CD4-positive, alpha-beta T cell treated with Interleukin-4 for 1 hour (primary cell): ENCODE data around the gene CIT.
"Not testable (repeated sequence)": the region's sequence is repeated elsewhere in the genome, so short reads cannot be mapped to it uniquely, and the experiment has no call there.

Experiments
- DNase-seq, 2 donors: peaks; one replicate each; pipeline ENCODE4 v3.0.0-alpha.2; 2020 to 2022

The CIT gene, protein sequence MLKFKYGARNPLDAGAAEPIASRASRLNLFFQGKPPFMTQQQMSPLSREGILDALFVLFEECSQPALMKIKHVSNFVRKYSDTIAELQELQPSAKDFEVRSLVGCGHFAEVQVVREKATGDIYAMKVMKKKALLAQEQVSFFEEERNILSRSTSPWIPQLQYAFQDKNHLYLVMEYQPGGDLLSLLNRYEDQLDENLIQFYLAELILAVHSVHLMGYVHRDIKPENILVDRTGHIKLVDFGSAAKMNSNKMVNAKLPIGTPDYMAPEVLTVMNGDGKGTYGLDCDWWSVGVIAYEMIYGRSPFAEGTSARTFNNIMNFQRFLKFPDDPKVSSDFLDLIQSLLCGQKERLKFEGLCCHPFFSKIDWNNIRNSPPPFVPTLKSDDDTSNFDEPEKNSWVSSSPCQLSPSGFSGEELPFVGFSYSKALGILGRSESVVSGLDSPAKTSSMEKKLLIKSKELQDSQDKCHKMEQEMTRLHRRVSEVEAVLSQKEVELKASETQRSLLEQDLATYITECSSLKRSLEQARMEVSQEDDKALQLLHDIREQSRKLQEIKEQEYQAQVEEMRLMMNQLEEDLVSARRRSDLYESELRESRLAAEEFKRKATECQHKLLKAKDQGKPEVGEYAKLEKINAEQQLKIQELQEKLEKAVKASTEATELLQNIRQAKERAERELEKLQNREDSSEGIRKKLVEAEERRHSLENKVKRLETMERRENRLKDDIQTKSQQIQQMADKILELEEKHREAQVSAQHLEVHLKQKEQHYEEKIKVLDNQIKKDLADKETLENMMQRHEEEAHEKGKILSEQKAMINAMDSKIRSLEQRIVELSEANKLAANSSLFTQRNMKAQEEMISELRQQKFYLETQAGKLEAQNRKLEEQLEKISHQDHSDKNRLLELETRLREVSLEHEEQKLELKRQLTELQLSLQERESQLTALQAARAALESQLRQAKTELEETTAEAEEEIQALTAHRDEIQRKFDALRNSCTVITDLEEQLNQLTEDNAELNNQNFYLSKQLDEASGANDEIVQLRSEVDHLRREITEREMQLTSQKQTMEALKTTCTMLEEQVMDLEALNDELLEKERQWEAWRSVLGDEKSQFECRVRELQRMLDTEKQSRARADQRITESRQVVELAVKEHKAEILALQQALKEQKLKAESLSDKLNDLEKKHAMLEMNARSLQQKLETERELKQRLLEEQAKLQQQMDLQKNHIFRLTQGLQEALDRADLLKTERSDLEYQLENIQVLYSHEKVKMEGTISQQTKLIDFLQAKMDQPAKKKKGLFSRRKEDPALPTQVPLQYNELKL (N-terminal part only)

DNA sequence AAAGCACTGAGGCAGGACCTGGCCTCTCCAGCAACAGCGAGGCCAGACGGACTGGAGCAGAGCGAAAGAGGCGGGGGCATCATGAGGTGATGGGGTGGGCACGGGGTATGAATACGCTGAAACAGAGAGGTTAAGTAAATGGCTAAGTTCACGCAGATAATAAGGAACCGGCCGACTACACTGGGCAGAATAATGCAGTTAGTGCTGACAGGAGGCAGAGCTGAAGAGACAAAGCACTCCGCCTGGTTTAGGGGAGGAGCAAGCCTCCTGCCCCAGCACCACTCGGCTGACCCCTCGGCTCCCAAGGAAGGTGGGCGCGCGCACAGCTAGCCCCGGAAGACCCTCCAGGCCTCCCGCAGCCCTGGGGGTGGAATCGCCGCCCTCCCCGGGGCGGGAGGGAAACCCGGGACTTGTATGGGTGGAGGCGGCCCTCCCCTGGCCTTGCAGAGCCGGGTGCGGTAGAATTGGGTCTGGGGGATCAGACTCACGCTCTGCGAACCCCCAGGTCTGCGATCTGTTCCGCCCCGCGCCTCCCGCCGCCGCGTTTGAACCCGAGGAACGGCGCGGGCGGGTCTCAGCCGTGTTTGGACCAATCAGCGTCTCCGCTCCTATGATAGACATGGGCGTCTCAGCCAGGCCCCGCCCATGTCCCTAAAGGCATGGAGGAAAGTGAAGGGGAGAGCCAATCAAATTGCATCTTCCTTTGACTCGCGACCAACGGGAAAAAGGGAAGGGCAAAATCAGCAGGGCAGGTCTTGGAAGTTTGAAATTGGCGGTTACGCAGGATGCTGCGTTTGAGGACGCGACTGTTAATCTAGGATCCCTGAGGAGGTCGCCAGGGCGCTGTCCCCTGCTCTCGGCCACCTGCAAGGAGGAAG is at the start of gene CIT:
Gene CIT, minus strand, starts transcription at position 560 of the 878 bp plus-strand sequence. CDS start 1,152 bp downstream, outside the sequence.
- DNase-seq = peak; percentile 91 to 92

DNA sequence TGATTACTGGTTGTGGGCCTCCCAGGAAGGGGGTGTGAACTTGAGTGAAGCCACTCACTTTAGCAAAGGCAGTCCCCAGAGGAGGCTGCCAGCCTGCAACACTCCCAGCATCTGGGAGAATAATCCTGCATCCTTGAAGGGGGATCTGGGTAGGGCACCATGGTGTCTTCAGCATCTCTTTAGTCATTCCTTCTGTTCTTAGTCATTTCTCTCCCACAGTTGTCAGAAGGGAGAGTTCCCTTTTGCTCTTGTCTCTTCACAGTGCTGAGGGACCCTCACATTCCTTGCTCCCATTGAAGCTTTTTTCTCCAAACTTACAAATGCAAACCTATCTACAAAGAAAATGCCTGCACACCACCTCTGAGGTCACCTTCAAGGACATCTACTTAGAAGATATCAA is 48.1 kb upstream of the CIT start:
- DNase-seq = no peak

DNA sequence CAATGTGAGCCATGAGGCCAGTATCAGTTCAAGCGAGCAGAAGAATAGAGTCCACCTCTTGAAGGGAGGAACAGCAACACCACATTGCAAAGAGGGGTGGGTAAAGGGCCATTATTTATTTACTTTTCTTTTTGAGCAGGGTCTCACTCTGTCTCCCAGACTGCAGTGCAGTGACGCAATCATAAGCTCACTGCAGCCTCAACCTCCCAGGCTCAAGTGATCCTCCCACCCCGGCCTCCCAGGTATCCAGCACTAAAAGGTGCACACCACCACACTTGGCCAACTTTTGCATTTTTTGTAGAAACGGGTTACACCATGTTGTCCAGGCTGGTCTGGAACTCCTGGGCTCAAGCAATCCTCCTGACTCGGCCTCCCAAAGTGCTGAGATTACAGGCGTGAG is 42.9 kb upstream of the CIT start:
- no peak for DNase-seq

DNA sequence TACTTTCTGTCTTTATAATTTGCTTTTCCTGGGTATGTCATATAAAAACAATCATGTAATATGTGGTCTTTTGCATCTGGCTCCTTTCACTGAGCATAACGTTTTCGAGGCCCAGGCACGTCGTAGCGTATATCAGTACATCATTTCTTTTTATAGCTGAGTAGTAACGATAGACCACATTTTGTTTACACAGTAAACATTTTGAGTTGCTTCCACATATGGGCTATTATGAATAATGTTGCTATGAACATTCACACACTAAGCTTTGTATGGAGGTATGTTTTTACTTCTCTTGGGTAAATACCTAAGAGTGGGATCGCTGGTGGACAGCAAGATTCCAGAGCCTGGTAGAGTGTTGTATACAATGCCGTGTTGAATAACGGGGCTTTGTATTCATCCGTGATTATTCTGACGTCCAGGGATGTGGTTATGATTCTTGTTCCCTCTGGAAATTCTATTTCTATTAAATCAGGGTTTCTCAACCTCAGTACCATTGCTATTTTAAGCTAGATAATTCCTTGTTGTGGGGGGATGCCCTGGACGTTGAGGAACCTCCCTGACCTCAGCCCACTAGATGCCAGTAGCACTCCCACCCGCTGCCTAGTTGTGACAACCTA is 38.9 kb upstream of the CIT start:
- no peak for DNase-seq

DNA sequence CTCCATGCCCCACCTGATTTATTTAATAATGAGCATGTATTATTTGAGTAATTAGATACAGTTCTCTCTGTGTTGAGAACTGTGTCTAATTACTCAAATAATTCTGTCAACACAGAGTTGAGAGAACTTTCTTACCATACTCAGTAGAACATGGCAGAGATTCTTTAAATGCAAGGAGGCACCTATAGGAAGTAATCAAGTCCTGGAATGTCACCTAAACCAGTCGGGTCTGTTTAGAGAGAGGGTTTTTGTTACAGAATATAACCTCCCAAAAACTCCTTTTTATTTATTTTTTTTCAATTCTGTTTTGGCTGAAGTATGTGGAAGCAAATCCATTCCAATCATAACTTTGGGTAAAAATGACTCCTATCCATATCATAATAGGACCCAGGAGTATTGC is 37.5 kb upstream of the CIT start:
- no peak for DNase-seq

DNA sequence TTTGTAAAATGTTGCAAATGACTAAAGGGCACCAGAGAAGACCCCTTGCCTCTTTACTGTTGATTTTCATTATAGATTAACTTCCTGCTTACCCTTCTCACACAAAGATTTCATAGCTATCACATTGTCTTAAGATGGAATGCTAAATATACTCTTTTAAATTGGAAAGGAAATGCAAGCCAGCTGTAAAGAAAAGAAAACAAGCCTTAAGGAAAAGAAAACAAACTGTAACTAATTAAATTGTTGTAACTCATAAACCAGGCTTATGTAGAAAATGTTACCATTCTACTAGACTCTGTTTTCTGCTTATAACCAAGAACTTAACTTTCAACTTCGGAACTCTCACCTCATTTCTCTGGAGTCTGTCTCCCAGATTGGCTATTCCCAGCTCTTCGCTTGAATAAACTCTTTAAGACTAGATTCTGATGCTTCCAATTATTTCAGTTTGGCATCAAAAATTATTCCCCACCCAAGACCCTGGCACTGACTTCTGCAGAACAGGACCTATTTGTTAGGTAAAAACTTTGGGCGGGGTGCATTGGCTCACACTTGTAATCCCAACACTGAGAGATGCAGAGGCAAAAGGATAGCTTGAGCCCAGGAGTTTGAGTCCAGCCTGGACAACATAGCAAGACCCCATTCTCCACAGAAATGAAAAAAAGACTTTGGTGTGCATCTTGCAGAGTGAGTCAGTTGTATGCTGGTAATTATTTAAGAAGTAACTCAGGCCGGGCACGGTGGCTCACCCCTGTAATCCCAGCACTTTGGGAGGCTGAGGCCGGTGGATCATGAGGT is 36.6 kb upstream of the CIT start:
- DNase-seq = no peak

DNA sequence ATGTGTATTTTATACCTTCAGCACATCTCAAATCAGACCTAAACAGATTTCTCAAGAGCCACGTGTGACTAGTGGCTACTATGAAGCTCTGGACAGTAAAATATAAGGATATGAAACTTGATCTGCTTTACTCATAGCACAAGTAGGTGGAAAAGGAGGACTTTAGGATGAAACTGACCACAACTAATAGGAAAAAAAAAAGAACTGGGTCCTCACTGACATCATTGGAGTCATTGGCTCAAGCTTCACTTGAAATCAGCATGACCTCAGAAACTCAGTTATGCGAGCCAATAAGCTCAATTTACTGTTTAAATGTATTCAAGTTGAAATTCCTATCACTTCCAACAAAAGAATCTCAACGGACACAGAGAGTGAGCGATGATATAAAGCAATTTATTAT is 34.1 kb upstream of the CIT start:
- DNase-seq = no peak

DNA sequence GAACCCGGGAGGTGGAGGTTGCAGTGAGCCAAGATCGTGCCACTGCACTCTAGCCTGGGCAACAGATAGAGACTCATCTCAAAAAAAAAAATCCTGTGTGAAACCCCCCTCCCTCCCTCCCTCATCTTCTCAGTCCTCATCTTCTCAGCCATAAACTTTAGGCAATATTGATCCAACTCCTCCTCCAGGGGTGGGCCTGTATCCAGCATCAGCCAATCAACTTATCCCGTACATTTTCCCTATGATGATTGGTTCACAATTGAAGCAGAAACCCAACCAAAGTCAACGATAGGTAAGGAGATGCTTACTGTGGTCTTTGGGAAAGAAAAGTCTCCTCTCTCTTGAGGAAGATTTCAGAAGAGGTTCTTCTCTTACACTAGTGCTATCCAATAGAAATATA is 33.5 kb upstream of the CIT start:
- no peak for DNase-seq

DNA sequence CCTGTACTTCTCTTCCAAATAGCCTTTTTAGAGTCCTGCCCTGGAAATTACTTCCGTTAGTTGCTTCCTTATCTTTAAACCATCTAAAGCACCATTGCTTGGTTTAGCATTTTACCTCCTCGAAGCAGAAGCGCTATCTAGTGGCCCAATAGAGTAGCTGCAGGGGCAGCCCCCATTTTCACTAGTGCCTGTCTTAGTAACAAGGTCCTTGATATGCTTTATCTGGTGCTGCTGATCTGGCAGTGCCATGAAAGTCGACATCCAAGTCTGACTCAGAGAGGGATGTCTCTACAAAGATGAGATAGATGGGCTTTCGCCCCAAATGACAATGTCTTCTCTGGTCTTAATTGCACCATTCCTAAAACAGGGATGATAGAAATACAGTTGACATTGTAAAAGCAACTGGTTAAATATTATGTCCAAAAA is 25.0 kb upstream of the CIT start:
- DNase-seq = peak; percentile 68 to 76

DNA sequence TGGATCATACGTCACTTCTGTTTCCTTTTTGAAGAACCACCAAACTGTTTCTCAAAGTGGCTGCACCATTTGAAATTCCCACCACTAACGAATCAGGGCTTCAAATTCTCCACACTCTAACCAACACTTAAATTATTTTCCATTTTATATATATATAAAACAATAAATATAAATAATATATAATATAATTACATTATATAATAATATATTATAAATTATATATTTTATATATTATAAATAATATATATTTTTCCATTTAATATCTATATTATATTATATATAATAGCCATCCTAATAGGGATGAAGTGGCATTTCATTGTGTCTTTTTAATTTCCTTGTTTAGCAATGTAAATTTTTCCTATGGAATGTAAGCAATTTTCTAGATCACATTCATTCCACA is 24.6 kb upstream of the CIT start:
- DNase-seq = no peak

DNA sequence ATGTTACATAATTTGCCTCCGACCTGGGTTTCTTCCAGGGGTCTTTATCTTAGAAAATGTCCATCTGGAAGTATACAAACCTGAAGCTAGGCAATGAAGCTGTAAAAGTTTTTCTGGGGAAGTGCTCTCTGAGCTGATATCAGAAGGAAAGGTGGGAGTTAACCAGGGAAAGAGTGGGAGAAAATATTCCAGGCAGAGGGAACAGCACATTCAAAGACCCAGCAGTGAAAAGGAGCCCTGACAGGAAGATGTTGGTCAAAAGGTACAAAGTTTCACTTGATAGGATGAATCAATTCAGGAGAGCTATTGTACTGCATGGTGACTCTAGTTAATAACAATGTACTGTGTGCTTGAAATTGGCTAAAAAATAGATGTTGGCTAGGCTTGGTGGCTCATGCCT is 17.8 kb upstream of the CIT start:
- no peak for DNase-seq

DNA sequence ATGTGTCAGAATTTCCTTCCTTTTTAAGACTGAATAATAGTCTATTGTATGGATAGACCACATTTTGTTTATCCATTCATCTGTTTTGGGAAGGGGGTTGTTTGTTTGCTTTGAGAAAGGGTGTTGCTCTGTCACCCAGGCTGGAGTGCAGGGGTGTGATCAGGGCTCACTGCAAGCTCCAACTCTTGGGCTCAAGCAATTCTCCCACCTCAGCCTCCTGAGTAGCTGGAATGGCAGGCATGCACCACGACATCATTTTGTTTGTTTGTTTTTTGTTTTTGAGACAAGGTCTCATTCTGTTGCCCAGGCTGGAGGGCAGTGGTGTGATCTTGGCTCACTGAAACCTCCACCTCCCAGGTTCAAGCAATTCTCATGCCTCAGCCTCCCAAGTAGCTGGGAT is 15.5 kb upstream of the CIT start:
- DNase-seq = not testable (repeated sequence)

DNA sequence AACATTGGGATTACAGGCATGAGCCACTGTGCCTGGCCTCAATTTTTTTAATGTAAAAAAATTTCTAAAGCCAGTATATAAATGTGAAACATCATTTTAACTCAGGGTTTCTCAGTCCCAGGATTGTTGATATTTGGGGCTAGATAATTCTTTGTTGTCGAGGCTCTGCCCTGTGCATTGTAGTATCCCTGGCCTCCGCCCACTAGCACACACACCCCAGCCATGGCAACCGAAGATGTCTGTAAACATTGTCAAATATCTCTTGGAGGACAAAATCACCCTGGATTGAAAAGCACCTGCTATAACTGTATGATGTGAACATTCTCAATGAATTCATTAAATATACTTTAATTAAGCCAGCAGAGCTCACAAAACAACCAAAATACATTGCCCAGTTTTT is 8.4 kb upstream of the CIT start:
- no peak for DNase-seq

DNA sequence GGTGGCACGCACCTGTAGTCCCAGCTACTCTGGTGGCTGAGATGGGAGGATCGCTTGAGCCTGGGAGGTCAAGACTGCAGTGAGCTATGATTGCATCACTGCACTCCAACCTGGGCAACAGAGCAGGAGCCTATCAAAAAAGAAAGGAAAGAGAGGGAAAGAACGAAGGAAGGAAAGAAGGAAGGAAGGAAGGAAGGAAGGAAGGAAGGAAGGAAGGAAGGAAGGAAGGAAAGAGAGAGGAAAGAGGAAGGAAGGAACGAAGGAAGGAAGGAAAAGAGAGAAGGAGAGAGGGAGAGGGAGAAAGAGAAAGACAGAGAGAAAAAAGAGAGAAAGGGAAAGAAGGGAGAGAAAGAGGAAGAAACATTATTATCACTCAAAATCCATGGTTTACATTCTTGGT is 6.7 kb upstream of the CIT start:
- not testable (repeated sequence) for DNase-seq

DNA sequence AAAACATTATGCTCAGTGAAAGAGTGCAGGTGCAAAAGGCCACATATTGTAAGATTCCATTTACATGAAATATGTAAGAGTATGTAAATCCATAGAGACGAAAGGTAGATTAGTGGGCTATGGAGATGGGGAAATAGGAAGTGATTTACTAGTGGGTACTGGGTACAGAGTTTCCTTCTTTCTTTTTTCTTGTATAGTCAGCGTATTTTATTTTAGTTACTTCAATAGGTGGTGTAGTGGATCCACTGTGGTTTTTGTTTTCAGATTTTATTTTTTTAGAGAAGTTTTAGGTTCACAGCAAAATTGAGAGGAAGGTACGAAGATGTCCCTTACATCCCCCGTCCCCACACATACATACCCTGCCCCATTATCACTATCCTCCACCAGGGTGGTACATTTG is 6.1 kb upstream of the CIT start:
- DNase-seq = no peak

DNA sequence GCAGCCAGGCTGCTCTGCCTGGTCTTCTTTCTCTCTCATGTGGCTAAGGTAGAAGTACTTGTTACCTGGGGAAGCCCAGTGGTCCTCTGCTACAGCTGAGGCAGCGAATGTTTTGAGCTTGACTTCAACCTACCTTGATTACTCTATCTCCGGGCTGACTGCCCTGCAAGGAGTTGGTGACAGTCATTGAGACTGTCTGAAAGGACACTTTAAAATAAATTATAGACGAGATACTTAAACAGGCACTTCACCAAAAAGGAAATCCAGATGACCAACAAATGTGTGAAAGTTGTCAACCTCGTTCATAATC is 474 bp upstream of the CIT start:
- DNase-seq = no peak

DNA sequence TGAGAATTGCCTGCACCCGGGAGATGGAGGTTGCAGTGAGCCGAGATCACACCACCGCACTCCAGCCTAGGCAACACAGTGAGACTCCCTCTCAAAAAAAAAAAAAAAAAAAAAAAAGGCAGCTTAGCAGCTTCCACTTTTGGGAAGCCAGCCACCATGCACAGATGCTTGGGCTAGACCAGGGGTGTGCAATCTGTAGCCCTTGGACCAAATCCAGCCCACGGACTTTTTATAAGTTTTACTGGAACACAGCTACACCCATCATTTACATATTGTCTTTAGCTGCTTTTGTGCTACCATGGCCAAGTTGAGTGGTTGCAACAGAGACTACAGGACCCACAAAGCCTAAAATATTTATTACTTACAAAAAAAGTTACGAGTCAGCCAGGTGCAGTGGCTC is 6.7 kb downstream of the CIT start:
- no peak for DNase-seq

DNA sequence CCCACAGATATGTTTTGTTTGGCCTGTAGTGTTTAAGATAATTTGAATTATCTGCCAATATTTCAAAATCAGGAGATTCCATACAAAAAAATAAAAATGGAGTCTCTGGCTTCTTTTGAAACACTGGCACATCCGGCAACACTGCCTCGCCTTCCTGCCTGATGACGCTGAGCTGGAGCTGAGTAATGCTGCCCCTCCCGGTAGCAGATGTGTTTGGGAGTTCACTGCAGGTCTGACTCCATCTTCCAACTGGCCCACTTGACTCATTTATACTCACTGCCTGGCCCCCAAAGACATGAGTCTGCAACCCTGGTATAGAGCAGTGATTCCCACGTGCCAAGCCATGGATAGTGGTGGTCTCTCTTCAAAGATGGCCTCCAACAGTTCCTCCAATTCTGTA is 7.4 kb downstream of the CIT start:
- DNase-seq = no peak

DNA sequence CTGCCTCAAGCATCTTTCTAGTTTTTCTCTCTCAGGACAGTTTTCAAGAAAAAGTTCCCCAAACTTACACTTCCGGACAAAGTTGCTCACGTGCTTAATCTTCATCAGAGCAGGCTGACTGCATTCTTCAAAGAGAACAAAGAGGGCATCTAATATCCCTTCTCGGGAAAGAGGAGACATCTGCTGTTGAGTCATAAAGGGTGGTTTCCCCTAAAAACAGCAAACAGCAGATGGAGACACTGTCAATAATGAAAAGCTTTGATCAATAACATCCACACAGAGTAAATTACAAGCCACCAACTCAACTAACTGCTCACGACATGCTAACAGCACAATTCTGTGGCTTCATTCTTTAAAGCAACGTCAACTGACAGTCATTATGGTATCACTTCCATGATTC is 8.1 kb downstream of the CIT start:
- no peak for DNase-seq

DNA sequence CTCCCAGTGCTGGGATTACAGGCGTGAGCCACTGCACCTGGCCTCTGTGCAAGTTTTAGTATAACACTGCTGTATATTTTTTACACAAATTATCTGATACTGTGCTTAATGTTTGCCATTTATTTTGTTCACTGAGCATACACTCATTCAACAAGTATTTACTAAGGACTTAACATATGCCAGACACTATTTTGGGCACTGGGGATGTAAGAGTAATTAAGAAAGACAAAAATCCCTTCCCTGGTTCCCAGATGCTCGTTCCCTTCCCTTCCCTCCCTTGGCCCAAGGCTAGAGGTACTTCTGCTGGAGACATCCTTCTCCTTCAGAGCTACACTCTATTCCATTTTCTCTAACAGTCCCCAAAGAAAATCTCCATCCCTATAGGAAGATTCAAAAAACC is 12.5 kb downstream of the CIT start:
- DNase-seq = no peak

DNA sequence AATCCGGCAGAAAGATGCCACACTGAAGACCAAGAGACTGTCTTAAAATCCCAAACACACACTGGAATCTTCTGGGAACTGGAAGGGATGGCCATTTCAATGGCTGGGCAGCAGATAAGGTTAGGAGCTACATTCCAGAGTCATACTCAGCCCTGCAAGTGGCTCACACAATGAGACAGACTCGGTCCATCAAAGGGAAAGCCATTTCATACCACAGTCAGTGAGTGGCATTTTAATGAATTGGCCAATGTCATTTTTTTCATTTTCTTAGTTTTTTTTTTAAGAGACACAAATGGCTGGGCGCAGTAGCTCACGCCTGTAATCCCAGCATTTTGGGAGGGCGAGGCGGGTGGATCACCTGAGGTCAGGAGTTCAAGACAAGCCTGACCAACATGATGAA is 17.9 kb downstream of the CIT start:
- DNase-seq = no peak
